Mesendoderm (in vitro differentiated cells): Measurements from ENCODE around the gene TNRC6C.
"Not testable (repeated sequence)": the region's sequence is repeated elsewhere in the genome, so short reads cannot be mapped to it uniquely, and the experiment has no call there.

Source experiments
- DNase-seq: peaks from one replicate; pipeline ENCODE4 v3.0.0; 2013
- H2AK5ac ChIP-seq: 2 replicates; pipeline ENCODE4 v1.6.1; 2013; ENCODE audit warnings: low read length, inconsistent platforms
- H2BK120ac ChIP-seq: 2 replicates; pipeline ENCODE4 v1.6.1; 2013; ENCODE audit warnings: low read depth, mild to moderate bottlenecking, low read length, moderate library complexity, mixed read lengths
- H2BK15ac ChIP-seq: replicated peaks from 2 replicates; pipeline ENCODE4 v1.6.1; 2013; ENCODE audit warnings: low read depth, mild to moderate bottlenecking, moderate library complexity
- H2BK5ac ChIP-seq: 2 replicates; pipeline ENCODE4 v1.6.1; 2013; ENCODE audit warnings: low read length, inconsistent platforms
- H3K18ac ChIP-seq: 2 replicates; pipeline ENCODE4 v1.6.1; 2013; ENCODE audit warnings: mild to moderate bottlenecking, low read length, mixed read lengths
- H3K23ac ChIP-seq: one replicate; pipeline ENCODE4 v1.6.1; 2013; ENCODE audit warnings: low read length
- H3K27ac ChIP-seq: 2 replicates; pipeline ENCODE4 v1.5.1; 2013; ENCODE audit warnings: low read depth, mild to moderate bottlenecking, inconsistent platforms, low read length, moderate library complexity
- H3K27me3 ChIP-seq: 2 replicates; pipeline ENCODE4 v1.6.1; 2013; ENCODE audit warnings: low read length, control low read depth, mild to moderate bottlenecking, inconsistent platforms; ENCODE audit not compliant: insufficient read depth, poor library complexity
- H3K36me3 ChIP-seq: 2 replicates; pipeline ENCODE4 v1.6.1; 2013; ENCODE audit warnings: low read length, inconsistent platforms; ENCODE audit not compliant: control insufficient read depth, insufficient read depth
- H3K4ac ChIP-seq: one replicate; pipeline ENCODE4 v1.6.1; 2013; ENCODE audit warnings: low read depth, mild to moderate bottlenecking, low read length, moderate library complexity
- H3K4me1 ChIP-seq: 2 replicates; pipeline ENCODE4 v1.6.1; 2013; ENCODE audit warnings: low read depth, low read length, inconsistent platforms; ENCODE audit not compliant: control insufficient read depth
- H3K4me2 ChIP-seq: 2 replicates; pipeline ENCODE4 v1.6.1; 2013; ENCODE audit warnings: low read length
- H3K4me3 ChIP-seq: 2 replicates; pipeline ENCODE4 v1.5.1; 2013; ENCODE audit warnings: mild to moderate bottlenecking, low read length
- H3K56ac ChIP-seq: one replicate; pipeline ENCODE4 v1.6.1; 2013; ENCODE audit warnings: low read length
- H3K79me1 ChIP-seq: 2 replicates; pipeline ENCODE4 v1.6.1; 2013; ENCODE audit warnings: low read length, inconsistent platforms
- H3K79me2 ChIP-seq: 2 replicates; pipeline ENCODE4 v1.6.1; 2013; ENCODE audit warnings: mild to moderate bottlenecking, low read length; ENCODE audit not compliant: control insufficient read depth, insufficient read depth
- H3K9ac ChIP-seq: 2 replicates; pipeline ENCODE4 v1.6.1; 2013; ENCODE audit warnings: low read length, inconsistent platforms
- H4K5ac ChIP-seq: one replicate; pipeline ENCODE4 v1.6.1; 2013; ENCODE audit warnings: low read length
- H4K8ac ChIP-seq: one replicate; pipeline ENCODE4 v1.6.1; 2013; ENCODE audit warnings: low read depth, mild to moderate bottlenecking, control low read depth, low read length, moderate library complexity
- WGBS: extraction: QIAGEN DNeasy Blood & Tissue Kit; methylation state at CpG from one replicate; pipeline ENCODE4 v1.1.7; 2013; ENCODE audit warnings: low lambda C conversion rate, missing lambda C conversion rate; ENCODE audit not compliant: insufficient coverage; ENCODE audit errors: extremely low coverage; 5-methylcytosine and 5-hydroxymethylcytosine counted together

TNRC6C gene

GRCh38 chr17:77972271-77972670 lies 13.8 kb downstream of the TNRC6C start:
- not testable (repeated sequence) for H3K4me1 ChIP-seq, H3K23ac ChIP-seq, H4K5ac ChIP-seq, H2BK120ac ChIP-seq, H3K4me3 ChIP-seq, H3K4ac ChIP-seq, DNase-seq, H3K27me3 ChIP-seq, H3K79me1 ChIP-seq, H3K9ac ChIP-seq, H3K56ac ChIP-seq, H2BK15ac ChIP-seq, H3K36me3 ChIP-seq, H4K8ac ChIP-seq, H3K79me2 ChIP-seq, H2AK5ac ChIP-seq, H3K4me2 ChIP-seq, H3K18ac ChIP-seq, H2BK5ac ChIP-seq, H3K27ac ChIP-seq
- no CpG with 5 or more reads among the region's 3 CpGs for WGBS

GRCh38 chr17:77973953-77974352 lies 15.4 kb downstream of the TNRC6C start:
- no peak overlapping the region for H2BK5ac ChIP-seq
- H3K9ac ChIP-seq, result no peak overlapping the region
- H3K4ac ChIP-seq, result no peak overlapping the region
- no peaks in the 10 kb centered on the region for H3K79me2 ChIP-seq
- WGBS, result no CpG with 5 or more reads among the region's 2 CpGs
- no peak overlapping the region for H3K18ac ChIP-seq
- H3K56ac ChIP-seq, result no peak overlapping the region
- no peak overlapping the region for H2BK120ac ChIP-seq
- no peak overlapping the region for H3K4me2 ChIP-seq
- no peaks in the 10 kb centered on the region for H3K36me3 ChIP-seq
- no peak for DNase-seq
- H2AK5ac ChIP-seq, result no peak overlapping the region
- no peak overlapping the region for H3K27ac ChIP-seq
- H3K27me3 ChIP-seq, result no peaks in the 10 kb centered on the region
- no peak overlapping the region for H3K23ac ChIP-seq
- no peak overlapping the region for H2BK15ac ChIP-seq
- H4K8ac ChIP-seq, result no peak overlapping the region
- no peak overlapping the region for H3K4me3 ChIP-seq
- H3K4me1 ChIP-seq, result no peaks in the 10 kb centered on the region
- H4K5ac ChIP-seq, result no peak overlapping the region
- H3K79me1 ChIP-seq, result peaks cover 4% of the 10 kb centered on the region

GRCh38 chr17:77974396-77974795 lies 15.9 kb downstream of the TNRC6C start:
- H3K9ac ChIP-seq, result no peak overlapping the region
- no peak overlapping the region for H3K4ac ChIP-seq
- no CpG with 5 or more reads among the region's 4 CpGs for WGBS
- H2BK5ac ChIP-seq, result no peak overlapping the region
- no peak overlapping the region for H4K5ac ChIP-seq
- no peak overlapping the region for H2BK120ac ChIP-seq
- no peak for DNase-seq
- H3K27me3 ChIP-seq, result no peaks in the 10 kb centered on the region
- H3K4me2 ChIP-seq, result no peak overlapping the region
- no peaks in the 10 kb centered on the region for H3K79me2 ChIP-seq
- peaks cover 4% of the 10 kb centered on the region for H3K79me1 ChIP-seq
- no peak overlapping the region for H2BK15ac ChIP-seq
- H3K27ac ChIP-seq, result no peak overlapping the region
- no peaks in the 10 kb centered on the region for H3K36me3 ChIP-seq
- no peak overlapping the region for H3K4me3 ChIP-seq
- H4K8ac ChIP-seq, result no peak overlapping the region
- no peak overlapping the region for H3K23ac ChIP-seq
- H3K56ac ChIP-seq, result no peak overlapping the region
- H2AK5ac ChIP-seq, result no peak overlapping the region
- H3K4me1 ChIP-seq, result no peaks in the 10 kb centered on the region
- no peak overlapping the region for H3K18ac ChIP-seq

GRCh38 chr17:77982430-77982829 lies 23.9 kb downstream of the TNRC6C start:
- not testable (repeated sequence) for DNase-seq, H4K8ac ChIP-seq, H3K4ac ChIP-seq, H3K4me2 ChIP-seq, H3K4me1 ChIP-seq, H3K18ac ChIP-seq, H3K9ac ChIP-seq, H2AK5ac ChIP-seq, H3K79me1 ChIP-seq, H3K27me3 ChIP-seq, H3K23ac ChIP-seq, H3K27ac ChIP-seq, H2BK120ac ChIP-seq, H3K56ac ChIP-seq, H3K4me3 ChIP-seq, H3K79me2 ChIP-seq, H2BK15ac ChIP-seq, H3K36me3 ChIP-seq, H2BK5ac ChIP-seq, H4K5ac ChIP-seq
- no CpG with 5 or more reads among the region's 6 CpGs for WGBS

- Histone ChIP-seq H3K36me3 (no peaks in the 10 kb centered on the region), H2BK5ac (no peak overlapping the region), H3K27ac (no peak overlapping the region), H4K5ac (no peak overlapping the region), H3K9ac (no peak overlapping the region), H3K18ac (no peak overlapping the region), H4K8ac (no peak overlapping the region), H3K23ac (no peak overlapping the region), H2BK120ac (no peak overlapping the region), H3K56ac (no peak overlapping the region), H3K79me2 (peaks cover 3% of the 10 kb centered on the region), H3K27me3 (no peaks in the 10 kb centered on the region), H3K4me1 (peaks cover 3% of the 10 kb centered on the region), H2AK5ac (no peak overlapping the region), H3K4me3 (no peak overlapping the region), H3K79me1 (peaks cover 4% of the 10 kb centered on the region), H3K4ac (no peak overlapping the region), H2BK15ac (no peak overlapping the region), H3K4me2 (no peak overlapping the region)
- no peak for DNase-seq
- no CpG with 5 or more reads among the region's 3 CpGs for WGBS
Measured at GRCh38 chr17:77990301-77990700, 31.8 kb downstream of the TNRC6C start.

GRCh38 chr17:77993735-77994134 lies 35.2 kb downstream of the TNRC6C start:
- not testable (repeated sequence) for H3K4me3 ChIP-seq, H2BK5ac ChIP-seq, H3K56ac ChIP-seq, H3K18ac ChIP-seq, H3K27ac ChIP-seq, H3K79me1 ChIP-seq, H3K23ac ChIP-seq, H3K9ac ChIP-seq, H3K4ac ChIP-seq, H2BK15ac ChIP-seq, H3K79me2 ChIP-seq, H4K8ac ChIP-seq, H3K36me3 ChIP-seq, H3K4me2 ChIP-seq, H2AK5ac ChIP-seq, H2BK120ac ChIP-seq, H3K27me3 ChIP-seq, H3K4me1 ChIP-seq, H4K5ac ChIP-seq
- no CpG with 5 or more reads among the region's 7 CpGs for WGBS
- DNase-seq, result peak; percentile 13
